GM18498 (cell line): ENCODE measurements around the gene MRPS21.
"Not testable (repeated sequence)": the region's sequence is repeated elsewhere in the genome, so short reads cannot be mapped to it uniquely, and the experiment has no call there.

Experiments used
- ATAC-seq: cut with Tn5 transposase; IDR thresholded peaks from one replicate; pipeline ENCODE4 v1.9.1; 2021; ENCODE audit warnings: mild to moderate bottlenecking, moderate library complexity; ENCODE audit not compliant: unreplicated experiment

The MRPS21 gene

DNA sequence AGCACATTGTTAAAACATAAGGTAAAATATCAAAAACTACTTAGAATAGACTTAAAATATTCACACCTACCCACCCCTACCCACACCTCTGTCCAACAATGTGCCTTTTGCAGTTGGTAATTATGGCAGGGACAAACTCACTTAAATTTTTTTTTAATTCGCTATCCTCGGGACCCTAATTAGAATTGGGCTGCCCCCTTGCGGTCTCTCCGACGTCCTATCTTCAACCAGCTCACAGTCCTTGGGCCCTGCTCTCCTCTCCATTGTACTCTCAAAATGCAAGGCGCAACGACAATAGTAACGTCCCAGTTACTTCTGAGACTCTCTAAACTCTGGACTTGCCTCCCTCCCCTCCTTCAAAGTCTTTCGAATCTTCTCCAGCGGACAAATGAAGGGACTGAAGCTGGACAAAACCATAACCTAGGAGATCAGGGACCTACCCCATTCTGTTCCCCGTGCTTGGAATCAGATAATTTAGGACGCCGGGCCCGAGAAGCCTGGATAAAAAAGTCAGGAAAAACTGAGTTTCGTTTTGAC lies 12.4 kb upstream of the MRPS21 start:
- no peak for ATAC-seq

GRCh38 chr1:150281758-150282557 lies 11.7 kb upstream of the MRPS21 start, which contains the start of gene CIART:
TSS of gene CIART (plus strand) at chr1:150282554. CDS start at chr1:150283268, 714 bp downstream.
- peak; percentile 79 for ATAC-seq

- ATAC-seq = no peak
Measured at GRCh38 chr1:150282558-150282958, 11.1 kb upstream of the MRPS21 start.

DNA sequence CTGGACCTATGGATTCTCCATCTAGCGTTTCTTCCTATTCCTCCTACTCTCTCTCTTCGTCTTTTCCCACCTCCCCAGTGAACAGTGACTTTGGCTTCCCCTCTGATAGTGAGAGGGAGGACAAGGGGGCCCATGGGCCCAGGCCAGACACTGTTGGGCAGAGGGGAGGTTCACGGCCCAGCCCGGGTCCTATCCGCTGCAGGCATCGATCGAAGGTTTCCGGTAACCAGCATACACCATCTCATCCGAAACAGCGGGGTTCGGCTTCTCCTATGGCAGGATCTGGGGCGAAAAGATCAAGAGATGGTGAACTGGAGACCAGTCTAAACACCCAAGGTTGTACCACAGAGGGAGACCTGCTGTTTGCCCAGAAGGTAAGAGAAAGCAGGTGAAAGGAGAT lies 10.4 kb upstream of the MRPS21 start:
- no peak for ATAC-seq

DNA sequence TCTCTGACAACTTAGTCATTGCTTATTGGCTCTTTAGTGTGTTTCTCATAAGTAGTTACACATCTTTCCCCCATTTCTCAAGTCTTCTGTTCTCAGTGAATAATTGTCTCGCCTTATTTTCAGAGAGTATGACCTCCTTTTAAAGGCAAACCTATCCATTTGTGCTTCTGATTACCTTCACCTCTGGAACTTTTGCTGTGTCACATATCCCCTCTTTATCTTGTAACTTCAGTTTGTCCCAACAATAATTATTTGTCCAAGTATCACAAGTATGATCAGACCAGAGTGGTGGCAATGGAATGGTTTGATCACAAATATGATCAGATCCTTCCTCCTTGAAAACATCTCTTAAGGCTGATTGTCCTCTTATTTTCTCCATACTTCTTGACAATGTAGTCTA lies 5.3 kb upstream of the MRPS21 start:
- ATAC-seq = no peak

DNA sequence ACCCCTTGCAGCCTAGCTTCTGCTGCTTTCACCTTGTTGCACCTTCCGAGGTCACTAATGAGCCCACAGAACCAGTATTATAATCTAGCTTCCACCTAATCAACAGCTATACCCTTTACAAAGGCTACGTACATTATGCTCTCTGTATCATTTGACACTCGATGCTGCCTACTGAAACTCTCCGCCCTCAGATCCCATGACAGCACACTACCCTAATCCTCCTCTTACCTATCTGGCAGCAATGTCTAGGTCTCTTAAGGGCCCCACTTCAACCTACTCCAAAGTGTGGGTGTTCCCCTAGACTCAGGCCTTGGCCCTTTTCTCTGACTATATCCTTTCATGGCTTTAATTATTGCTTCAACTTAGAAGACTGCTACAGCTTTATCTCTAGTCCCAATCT lies 4.8 kb upstream of the MRPS21 start:
- no peak for ATAC-seq

DNA sequence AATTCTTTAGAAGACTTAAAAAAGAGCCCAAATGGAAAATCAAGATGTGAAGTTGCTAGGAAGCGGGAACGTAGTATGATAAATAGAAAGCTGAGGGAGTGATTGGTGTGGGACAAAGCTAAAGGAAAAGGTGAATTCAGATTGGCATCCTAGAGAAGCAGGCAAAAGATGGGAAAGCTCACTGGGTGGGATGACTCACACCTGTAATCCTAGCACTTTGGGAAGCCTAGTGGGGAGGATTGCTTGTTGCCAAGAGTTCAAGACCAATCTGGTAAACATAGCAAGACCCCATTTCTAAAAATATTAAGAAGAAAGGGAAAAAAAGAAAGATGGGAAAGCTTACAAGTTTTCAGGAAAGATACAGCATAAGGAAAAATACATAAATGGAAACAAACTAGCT lies 1.8 kb downstream of the MRPS21 start:
- ATAC-seq = no peak

GRCh38 chr1:150299716-150300115 lies 6.1 kb downstream of the MRPS21 start:
- no peak for ATAC-seq

DNA sequence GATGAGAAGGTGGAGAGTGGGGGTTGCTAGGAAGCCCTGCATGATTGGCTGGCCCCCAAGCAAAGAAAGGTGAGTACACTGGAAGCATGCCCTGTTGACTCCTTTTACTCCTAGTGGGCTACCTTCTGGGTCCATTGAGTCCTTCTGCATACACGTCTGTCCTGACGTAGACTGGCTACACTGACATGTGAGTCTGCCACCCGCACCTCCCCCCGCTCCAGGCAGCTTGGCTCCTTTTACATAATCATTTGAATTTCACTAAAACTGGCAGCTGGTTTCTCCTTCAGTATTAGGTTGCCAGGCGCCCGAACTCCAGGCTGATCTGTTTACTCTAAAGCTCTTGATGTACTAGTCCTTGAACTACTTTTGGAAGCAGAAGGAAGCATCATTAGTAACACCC lies 8.7 kb downstream of the MRPS21 start:
- no peak for ATAC-seq

- no peak for ATAC-seq
Measured at GRCh38 chr1:150302902-150303301, 9.2 kb downstream of the MRPS21 start.

GRCh38 chr1:150308585-150308984 lies 14.9 kb downstream of the MRPS21 start:
- ATAC-seq = not testable (repeated sequence)

DNA sequence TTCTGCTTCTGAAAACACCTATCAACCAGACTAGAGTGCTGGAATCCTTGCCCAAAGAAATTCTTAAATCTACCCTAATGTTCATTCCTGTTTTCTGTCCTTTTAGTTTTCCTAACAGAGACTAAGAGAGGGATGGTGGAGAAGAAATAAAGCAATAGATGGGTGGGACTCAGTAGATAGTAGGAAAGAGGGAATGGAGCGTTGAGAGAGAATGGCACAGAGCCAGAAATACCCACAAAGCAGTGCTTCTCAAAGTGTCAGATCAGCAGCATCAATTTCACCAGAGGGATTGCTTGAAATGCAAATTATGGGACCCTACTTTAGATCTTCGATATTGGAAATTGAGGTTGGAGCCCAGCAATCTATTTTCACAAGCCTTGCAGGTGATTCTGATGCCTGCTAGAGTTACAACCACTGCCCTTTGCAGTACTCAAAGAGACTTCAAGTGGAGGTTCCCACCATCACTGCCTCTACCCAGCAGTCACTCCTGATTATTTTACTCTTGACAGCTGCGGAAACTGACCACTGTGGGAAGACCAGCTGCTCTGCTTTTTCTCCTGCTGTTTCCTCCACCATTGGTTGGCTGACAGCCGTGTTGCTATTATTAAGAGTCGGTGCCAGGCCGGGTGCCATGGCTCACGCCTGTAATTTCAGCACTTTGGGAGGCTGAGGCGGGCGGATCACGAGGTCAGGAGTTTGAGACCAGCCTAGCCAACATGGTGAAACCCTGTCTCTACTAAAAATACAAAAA lies 16.3 kb downstream of the MRPS21 start:
- no peak for ATAC-seq

- ATAC-seq = no peak
Measured at GRCh38 chr1:150311762-150312161, 18.1 kb downstream of the MRPS21 start.

DNA sequence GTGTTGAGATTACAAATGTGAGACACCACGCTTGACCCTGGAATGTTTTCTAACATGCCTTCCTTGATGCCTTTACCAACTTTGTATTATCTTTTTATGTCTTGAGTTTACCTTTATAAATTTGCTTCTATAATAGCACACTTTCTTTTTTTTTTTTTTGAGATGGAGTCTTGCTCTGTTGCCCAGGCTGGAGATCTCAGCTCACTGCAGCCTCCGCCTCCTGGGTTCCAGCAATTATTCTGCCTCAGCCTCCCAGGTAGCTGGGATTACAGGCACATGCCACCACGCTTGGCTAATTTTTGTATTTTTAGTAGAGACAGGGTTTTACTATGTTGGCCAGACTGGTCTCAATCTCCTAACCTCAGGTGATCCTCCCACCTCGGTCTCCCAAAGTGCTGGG lies 21.0 kb downstream of the MRPS21 start:
- not testable (repeated sequence) for ATAC-seq

DNA sequence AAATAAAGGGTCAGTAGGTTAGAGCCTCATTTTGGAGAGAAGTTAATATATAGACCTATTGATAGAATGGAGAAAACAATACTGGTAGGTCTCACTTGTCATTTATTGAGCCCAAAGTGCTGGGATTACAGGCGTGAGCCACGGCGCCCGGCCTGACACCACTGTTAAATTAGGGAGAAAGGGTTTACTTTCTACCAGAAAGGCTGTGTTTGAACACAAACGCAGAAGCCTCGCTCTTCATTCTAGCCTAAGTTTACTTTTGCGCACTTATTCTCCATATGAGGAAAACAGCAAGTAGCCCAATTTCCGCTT lies 27.0 kb downstream of the MRPS21 start:
- ATAC-seq = no peak

DNA sequence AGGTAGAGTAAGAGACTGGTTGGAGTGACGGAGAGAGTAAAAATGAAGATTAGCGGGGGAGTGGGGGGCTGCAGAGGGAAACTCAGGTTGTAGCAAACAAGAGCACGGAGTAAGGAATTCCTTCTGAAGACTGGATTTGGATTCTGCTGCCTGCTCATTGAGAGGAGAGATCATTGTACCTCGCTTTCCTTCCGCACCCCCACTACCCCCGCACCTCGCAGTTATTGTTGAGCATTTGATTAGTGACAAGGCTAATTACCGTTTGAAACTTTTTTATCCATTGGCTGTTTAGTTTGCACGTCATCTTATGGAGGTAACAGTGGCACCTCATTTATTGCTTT lies 28.1 kb downstream of the MRPS21 start:
- ATAC-seq = no peak

- ATAC-seq = no peak
Measured at GRCh38 chr1:150322310-150322709, 28.6 kb downstream of the MRPS21 start.

GRCh38 chr1:150332651-150333290 lies 39.1 kb downstream of the MRPS21 start:
- no peak for ATAC-seq

DNA sequence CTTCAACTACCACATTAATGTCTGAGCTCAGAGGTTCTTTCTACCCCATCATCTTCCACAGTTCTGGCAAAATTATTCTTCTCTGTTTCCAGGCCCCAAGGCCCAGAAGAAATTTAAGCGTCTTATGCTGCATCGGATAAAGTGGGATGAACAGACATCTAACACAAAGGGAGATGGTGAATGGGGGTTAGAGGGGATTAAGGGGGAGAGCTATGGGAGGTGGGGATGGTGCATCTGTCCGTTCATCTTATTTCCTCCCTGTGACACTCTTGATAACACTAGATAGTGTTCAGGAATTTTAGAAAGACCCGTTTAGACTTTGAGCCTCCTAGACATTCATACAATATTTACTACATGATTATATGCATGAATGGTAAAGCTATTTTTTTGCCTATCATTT lies 52.7 kb downstream of the MRPS21 start:
- ATAC-seq = no peak

- ATAC-seq = no peak
Measured at GRCh38 chr1:150352866-150353265, 59.2 kb downstream of the MRPS21 start.
